ENCODE measurements around the gene GRN. TPM values are rescaled to one million over a fixed set of nuclear protein-coding genes. Genes with fewer than 3 reads are reported as not detected.

Gene GRN
- total and polyA plus RNA-seq, 2 of the 13 experiments (the other 11 are each of a cell fraction or from before 2014, with no cell fraction given), result 86.6 to 143 TPM

- peak; percentile 76 for TF ChIP-seq HMG20B (CRISPR knock-in tag; conservative IDR thresholded peaks at IDR 0.05)
- peak; percentile 69; the same call in 1 of the 2 replicates for TF ChIP-seq ZNF501 (CRISPR knock-in tag; IDR thresholded peaks at IDR 0.05)
- TF ChIP-seq, protein P1, sequence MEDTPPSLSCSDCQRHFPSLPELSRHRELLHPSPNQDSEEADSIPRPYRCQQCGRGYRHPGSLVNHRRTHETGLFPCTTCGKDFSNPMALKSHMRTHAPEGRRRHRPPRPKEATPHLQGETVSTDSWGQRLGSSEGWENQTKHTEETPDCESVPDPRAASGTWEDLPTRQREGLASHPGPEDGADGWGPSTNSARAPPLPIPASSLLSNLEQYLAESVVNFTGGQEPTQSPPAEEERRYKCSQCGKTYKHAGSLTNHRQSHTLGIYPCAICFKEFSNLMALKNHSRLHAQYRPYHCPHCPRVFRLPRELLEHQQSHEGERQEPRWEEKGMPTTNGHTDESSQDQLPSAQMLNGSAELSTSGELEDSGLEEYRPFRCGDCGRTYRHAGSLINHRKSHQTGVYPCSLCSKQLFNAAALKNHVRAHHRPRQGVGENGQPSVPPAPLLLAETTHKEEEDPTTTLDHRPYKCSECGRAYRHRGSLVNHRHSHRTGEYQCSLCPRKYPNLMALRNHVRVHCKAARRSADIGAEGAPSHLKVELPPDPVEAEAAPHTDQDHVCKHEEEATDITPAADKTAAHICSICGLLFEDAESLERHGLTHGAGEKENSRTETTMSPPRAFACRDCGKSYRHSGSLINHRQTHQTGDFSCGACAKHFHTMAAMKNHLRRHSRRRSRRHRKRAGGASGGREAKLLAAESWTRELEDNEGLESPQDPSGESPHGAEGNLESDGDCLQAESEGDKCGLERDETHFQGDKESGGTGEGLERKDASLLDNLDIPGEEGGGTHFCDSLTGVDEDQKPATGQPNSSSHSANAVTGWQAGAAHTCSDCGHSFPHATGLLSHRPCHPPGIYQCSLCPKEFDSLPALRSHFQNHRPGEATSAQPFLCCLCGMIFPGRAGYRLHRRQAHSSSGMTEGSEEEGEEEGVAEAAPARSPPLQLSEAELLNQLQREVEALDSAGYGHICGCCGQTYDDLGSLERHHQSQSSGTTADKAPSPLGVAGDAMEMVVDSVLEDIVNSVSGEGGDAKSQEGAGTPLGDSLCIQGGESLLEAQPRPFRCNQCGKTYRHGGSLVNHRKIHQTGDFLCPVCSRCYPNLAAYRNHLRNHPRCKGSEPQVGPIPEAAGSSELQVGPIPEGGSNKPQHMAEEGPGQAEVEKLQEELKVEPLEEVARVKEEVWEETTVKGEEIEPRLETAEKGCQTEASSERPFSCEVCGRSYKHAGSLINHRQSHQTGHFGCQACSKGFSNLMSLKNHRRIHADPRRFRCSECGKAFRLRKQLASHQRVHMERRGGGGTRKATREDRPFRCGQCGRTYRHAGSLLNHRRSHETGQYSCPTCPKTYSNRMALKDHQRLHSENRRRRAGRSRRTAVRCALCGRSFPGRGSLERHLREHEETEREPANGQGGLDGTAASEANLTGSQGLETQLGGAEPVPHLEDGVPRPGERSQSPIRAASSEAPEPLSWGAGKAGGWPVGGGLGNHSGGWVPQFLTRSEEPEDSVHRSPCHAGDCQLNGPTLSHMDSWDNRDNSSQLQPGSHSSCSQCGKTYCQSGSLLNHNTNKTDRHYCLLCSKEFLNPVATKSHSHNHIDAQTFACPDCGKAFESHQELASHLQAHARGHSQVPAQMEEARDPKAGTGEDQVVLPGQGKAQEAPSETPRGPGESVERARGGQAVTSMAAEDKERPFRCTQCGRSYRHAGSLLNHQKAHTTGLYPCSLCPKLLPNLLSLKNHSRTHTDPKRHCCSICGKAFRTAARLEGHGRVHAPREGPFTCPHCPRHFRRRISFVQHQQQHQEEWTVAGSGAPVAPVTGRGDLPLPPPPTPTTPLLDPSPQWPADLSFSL (CRISPR knock-in tag; IDR thresholded peaks at IDR 0.05), result no peak
- TF ChIP-seq, protein P2, sequence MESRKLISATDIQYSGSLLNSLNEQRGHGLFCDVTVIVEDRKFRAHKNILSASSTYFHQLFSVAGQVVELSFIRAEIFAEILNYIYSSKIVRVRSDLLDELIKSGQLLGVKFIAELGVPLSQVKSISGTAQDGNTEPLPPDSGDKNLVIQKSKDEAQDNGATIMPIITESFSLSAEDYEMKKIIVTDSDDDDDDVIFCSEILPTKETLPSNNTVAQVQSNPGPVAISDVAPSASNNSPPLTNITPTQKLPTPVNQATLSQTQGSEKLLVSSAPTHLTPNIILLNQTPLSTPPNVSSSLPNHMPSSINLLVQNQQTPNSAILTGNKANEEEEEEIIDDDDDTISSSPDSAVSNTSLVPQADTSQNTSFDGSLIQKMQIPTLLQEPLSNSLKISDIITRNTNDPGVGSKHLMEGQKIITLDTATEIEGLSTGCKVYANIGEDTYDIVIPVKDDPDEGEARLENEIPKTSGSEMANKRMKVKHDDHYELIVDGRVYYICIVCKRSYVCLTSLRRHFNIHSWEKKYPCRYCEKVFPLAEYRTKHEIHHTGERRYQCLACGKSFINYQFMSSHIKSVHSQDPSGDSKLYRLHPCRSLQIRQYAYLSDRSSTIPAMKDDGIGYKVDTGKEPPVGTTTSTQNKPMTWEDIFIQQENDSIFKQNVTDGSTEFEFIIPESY (CRISPR knock-in tag; IDR thresholded peaks at IDR 0.05), result peak; percentile 59; the same call in 1 of the 2 replicates
- TF ChIP-seq SIN3B (IDR thresholded peaks at IDR 0.05; ENCODE audit: low read length), result peak; percentile 95
- TF ChIP-seq, protein P3, sequence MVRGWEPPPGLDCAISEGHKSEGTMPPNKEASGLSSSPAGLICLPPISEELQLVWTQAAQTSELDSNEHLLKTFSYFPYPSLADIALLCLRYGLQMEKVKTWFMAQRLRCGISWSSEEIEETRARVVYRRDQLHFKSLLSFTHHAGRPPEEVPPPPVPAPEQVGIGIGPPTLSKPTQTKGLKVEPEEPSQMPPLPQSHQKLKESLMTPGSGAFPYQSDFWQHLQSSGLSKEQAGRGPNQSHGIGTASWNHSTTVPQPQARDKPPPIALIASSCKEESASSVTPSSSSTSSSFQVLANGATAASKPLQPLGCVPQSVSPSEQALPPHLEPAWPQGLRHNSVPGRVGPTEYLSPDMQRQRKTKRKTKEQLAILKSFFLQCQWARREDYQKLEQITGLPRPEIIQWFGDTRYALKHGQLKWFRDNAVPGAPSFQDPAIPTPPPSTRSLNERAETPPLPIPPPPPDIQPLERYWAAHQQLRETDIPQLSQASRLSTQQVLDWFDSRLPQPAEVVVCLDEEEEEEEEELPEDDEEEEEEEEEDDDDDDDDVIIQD (CRISPR knock-in tag; IDR thresholded peaks at IDR 0.05; ENCODE audit: low read depth), result peak; percentile 82
- TF ChIP-seq JUND (CRISPR knock-in tag; IDR thresholded peaks at IDR 0.05), result peak; percentile 40; the same call in 1 of the 2 replicates
- TF ChIP-seq KDM1A (CRISPR knock-in tag; IDR thresholded peaks at IDR 0.05), result peak; percentile 78; the same call in 1 of the 2 replicates
- TF ChIP-seq RBM39 (IDR thresholded peaks at IDR 0.05; ENCODE audit: low read depth, low read length, poor library complexity, severe bottlenecking), result no peak
- TF ChIP-seq KDM5B (CRISPR knock-in tag; IDR thresholded peaks at IDR 0.05; ENCODE audit: borderline replicate concordance), result peak; percentile 87
- peak; percentile 84 for TF ChIP-seq GATAD2A (CRISPR knock-in tag; IDR thresholded peaks at IDR 0.05)
- TF ChIP-seq SAP130 (CRISPR knock-in tag; IDR thresholded peaks at IDR 0.05; ENCODE audit: low read depth), result peak; percentile 100
- TF ChIP-seq KLF12 (CRISPR knock-in tag; IDR thresholded peaks at IDR 0.05; ENCODE audit: borderline replicate concordance), result peak; percentile 2; the same call in 1 of the 2 replicates
- peak; percentile 87 for TF ChIP-seq DMAP1 (CRISPR knock-in tag; IDR thresholded peaks at IDR 0.05)
- peak; percentile 68 for TF ChIP-seq KMT2A (CRISPR knock-in tag; IDR thresholded peaks at IDR 0.05)
- 0 out of 2 replicates have a peak, but pooled peaks have one; percentile 10 for TF ChIP-seq ZNF589 (CRISPR knock-in tag; conservative IDR thresholded peaks at IDR 0.05)
- TF ChIP-seq AHR (CRISPR knock-in tag; IDR thresholded peaks at IDR 0.05), result peak; percentile 84; the same call in 1 of the 2 replicates
- peak; percentile 64 for TF ChIP-seq FOXA3 (CRISPR knock-in tag; IDR thresholded peaks at IDR 0.05)
- TF ChIP-seq WIZ (CRISPR knock-in tag; IDR thresholded peaks at IDR 0.05), result peak; percentile 14; the same call in 1 of the 2 replicates
- peak; percentile 78; the same call in 1 of the 2 replicates for TF ChIP-seq ZNF160 (CRISPR knock-in tag; IDR thresholded peaks at IDR 0.05)
- peak; percentile 99 for TF ChIP-seq GATAD1 (CRISPR knock-in tag; IDR thresholded peaks at IDR 0.05)
Observed at GRCh38 chr17:44344939-44345453, at the start of gene GRN (continued).
